Prostate gland (tissue), 2 donors: Measurements from ENCODE around the gene KIAA0825. TPM values are rescaled to one million over a fixed set of nuclear protein-coding genes. Genes with fewer than 3 reads are reported as not detected.

ENCODE experiments used
- DNase-seq: peaks from one replicate; pipeline ENCODE4 v3.0.0-alpha.2; 2019; ENCODE audit warnings: low spot score
- H3K27ac ChIP-seq, 2 donors: fragments of 200-600 bp; sonication (generic); 2 replicates each; pipeline ENCODE4 v1.5.1; 2017 to 2019
- H3K27me3 ChIP-seq: fragments of 200-600 bp; sonication (generic); replicated peaks from 2 replicates; pipeline ENCODE4 v1.5.1; 2019; ENCODE audit not compliant: insufficient read depth
- H3K36me3 ChIP-seq, 2 donors: fragments of 200-600 bp; sonication (generic); 1 replicate in 1 of 2; 2 replicates in 1 of 2; pipeline versions ENCODE4 v1.5.1 to v1.8.1; 2017 to 2019
- H3K4me1 ChIP-seq: fragments of 200-600 bp; sonication (generic); replicated peaks from 2 replicates; pipeline ENCODE4 v1.5.1; 2019
- H3K4me3 ChIP-seq, 2 donors: fragments of 200-600 bp; sonication (generic); 2 replicates each; pipeline ENCODE4 v1.5.1; 2017 to 2019
- H3K9me3 ChIP-seq: fragments of 200-600 bp; sonication (generic); 2 replicates; pipeline ENCODE4 v1.5.1; 2017
- POLR2A ChIP-seq: fragments of 450-650 bp; IDR thresholded peaks from one replicate; pipeline ENCODE4 v1.6.1; 2016; ENCODE audit warnings: antibody characterized with exemption, mild to moderate bottlenecking
- POLR2AphosphoS5 ChIP-seq: sonication (generic); formaldehyde crosslinking; IDR thresholded peaks from one replicate; pipeline ENCODE4 v1.6.1; 2017; ENCODE audit warnings: antibody characterized with exemption
- WGBS: methylation state at CpG from one replicate; pipeline ENCODE4 v1.1.5; 2018; 5-methylcytosine and 5-hydroxymethylcytosine counted together
- intact Hi-C: fragments of 100-400 bp; cut with DNase I; formaldehyde crosslinking; loops from one replicate; pipeline ENCODE4 v1.14.2; 2022
- total RNA-seq, 2 donors: library from RNA; depleted of rRNA; stranded (reverse); fragments of >200 nt; gene quantifications; one replicate each; pipeline ENCODE4 v1.1.0, GENCODE V29; 2016
- TF ChIP-seq, protein P1 (sequence below), 4 experiments: fragments of 200-600 bp in 2 of 4; fragments of 450-650 bp in 2 of 4; sonication (generic) in 2 of 4; IDR thresholded peaks; 1 replicate in 3 of 4; 2 replicates in 1 of 4; pipeline ENCODE4 v1.5.1; 2016 to 2019; ENCODE audit warnings: antibody characterized with exemption in 4 of 4, mild to moderate bottlenecking in 2 of 4, moderate library complexity in 2 of 4

Gene KIAA0825
- total RNA-seq, 2 donors from 2014 or later, result 3.9 to 4.1 TPM

DNA sequence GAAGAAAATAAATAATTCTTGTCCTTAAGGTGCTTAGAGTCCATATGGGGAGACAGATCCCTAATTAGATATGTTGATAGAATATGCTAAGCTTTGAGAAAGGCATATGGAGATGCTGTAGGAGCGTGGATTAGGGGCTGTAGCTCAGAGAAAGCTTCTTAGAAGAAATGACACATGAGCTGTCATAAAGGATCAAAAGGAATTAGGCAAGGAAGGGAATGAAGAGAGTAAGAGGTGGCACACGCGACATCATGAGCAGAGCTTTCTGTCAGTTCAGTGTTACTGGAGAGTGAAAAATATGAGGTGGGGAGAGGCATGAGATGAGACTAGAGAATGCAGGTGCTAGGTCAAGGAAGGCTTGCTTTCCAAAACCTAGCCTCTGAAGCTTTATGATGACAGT lies 118.6 kb downstream of the KIAA0825 start:
- Histone ChIP-seq H3K9me3 (no peaks in the 10 kb centered on the region), H3K36me3 (no peaks in the 10 kb centered on the region), H3K27ac (no peak overlapping the region), H3K4me3 (no peak overlapping the region), H3K4me1 (no peaks in the 10 kb centered on the region), H3K27me3 (no peaks in the 10 kb centered on the region)
- DNase-seq, result no peak
- 97% methylated on average over 3 of the region's 3 CpGs for WGBS
- intact Hi-C loops, result no loop called here
- TF ChIP-seq, protein P1, sequence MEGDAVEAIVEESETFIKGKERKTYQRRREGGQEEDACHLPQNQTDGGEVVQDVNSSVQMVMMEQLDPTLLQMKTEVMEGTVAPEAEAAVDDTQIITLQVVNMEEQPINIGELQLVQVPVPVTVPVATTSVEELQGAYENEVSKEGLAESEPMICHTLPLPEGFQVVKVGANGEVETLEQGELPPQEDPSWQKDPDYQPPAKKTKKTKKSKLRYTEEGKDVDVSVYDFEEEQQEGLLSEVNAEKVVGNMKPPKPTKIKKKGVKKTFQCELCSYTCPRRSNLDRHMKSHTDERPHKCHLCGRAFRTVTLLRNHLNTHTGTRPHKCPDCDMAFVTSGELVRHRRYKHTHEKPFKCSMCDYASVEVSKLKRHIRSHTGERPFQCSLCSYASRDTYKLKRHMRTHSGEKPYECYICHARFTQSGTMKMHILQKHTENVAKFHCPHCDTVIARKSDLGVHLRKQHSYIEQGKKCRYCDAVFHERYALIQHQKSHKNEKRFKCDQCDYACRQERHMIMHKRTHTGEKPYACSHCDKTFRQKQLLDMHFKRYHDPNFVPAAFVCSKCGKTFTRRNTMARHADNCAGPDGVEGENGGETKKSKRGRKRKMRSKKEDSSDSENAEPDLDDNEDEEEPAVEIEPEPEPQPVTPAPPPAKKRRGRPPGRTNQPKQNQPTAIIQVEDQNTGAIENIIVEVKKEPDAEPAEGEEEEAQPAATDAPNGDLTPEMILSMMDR (IDR thresholded peaks at IDR 0.05), result no peak
- TF ChIP-seq POLR2A (no peak), POLR2AphosphoS5 (no peak)

DNA sequence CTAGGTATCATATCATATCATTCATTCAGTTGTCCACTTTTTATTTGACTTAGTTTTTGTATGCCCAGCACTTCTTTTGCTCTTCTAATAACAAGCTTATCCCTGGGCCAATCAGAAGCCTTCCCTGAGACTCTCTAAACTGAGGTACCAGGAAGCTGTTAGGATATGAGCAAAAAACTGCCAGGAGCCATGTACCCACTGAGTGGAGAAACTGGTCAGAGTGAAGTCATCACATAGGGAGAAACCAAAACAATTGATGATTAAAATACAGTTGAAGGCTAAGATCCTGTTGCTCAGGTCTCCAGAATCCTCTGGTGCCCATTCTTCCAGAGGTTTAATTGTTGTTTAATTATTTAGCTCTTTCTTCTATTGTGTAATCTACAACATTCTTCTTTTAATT lies 120.2 kb downstream of the KIAA0825 start:
- H3K4me3 ChIP-seq, result no peak overlapping the region
- DNase-seq, result no peak
- no peaks in the 10 kb centered on the region for H3K9me3 ChIP-seq
- H3K27ac ChIP-seq, result no peak overlapping the region
- H3K4me1 ChIP-seq, result no peaks in the 10 kb centered on the region
- TF ChIP-seq POLR2AphosphoS5 (no peak), POLR2A (no peak)
- TF ChIP-seq, protein P1 (IDR thresholded peaks at IDR 0.05), result no peak
- intact Hi-C loops, result no loop called here
- H3K36me3 ChIP-seq, result no peaks in the 10 kb centered on the region
- no peaks in the 10 kb centered on the region for H3K27me3 ChIP-seq

DNA sequence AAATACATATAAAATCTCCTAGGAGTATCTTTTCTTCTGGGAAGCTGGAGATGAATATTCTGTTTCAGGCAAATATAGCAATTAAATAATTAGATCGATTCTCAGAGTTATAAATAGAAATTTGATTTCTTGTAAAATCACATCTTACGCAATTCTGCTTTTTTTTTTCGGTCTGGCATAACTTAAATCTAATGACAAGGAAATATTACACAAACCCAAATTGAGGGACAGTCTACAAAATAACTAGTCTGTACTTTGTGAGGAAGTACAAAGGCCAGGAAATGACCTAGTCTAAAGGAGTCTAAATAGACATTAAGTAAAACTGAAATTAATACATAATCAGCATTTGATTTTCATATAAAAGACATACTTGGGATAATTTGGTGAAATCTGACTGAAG lies 133.3 kb downstream of the KIAA0825 start:
- Histone ChIP-seq H3K4me1 (no peaks in the 10 kb centered on the region), H3K4me3 (no peak overlapping the region), H3K36me3 (no peaks in the 10 kb centered on the region), H3K27me3 (no peaks in the 10 kb centered on the region), H3K27ac (no peak overlapping the region), H3K9me3 (no peaks in the 10 kb centered on the region)
- WGBS, result 87% methylated on average over 3 of the region's 3 CpGs
- intact Hi-C loops, result no loop called here
- no peak for DNase-seq
- TF ChIP-seq POLR2AphosphoS5 (no peak), POLR2A (no peak)
- TF ChIP-seq, protein P1 (IDR thresholded peaks at IDR 0.05), result no peak

DNA sequence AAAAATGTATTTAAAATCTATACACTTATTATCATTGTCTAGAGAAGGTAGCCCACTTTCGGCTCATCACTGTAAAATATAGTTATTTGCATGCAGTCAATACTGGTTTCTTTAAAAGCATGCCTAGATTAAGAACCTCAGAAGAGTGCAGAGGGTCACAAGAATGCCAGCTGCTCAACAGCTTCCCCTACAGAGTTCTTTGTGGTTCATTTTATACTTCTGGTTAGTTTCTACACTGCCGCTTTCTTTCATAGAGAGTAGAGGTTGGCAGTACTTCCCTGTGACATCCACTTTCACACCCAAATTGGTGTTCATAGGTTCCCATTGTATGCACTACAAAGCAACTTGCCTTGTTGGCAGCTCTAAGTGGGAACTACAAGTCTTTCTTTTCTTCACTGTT lies 137.3 kb downstream of the KIAA0825 start:
- Histone ChIP-seq H3K27me3 (no peaks in the 10 kb centered on the region), H3K36me3 (no peaks in the 10 kb centered on the region), H3K4me3 (no peak overlapping the region), H3K27ac (no peak overlapping the region), H3K9me3 (no peaks in the 10 kb centered on the region), H3K4me1 (no peaks in the 10 kb centered on the region)
- TF ChIP-seq POLR2AphosphoS5, result no peak
- TF ChIP-seq, protein P1 (IDR thresholded peaks at IDR 0.05), result no peak
- no peak for TF ChIP-seq POLR2A
- DNase-seq, result no peak
- intact Hi-C loops, result no loop called here
- 92% methylated on average over 2 of the region's 2 CpGs for WGBS

DNA sequence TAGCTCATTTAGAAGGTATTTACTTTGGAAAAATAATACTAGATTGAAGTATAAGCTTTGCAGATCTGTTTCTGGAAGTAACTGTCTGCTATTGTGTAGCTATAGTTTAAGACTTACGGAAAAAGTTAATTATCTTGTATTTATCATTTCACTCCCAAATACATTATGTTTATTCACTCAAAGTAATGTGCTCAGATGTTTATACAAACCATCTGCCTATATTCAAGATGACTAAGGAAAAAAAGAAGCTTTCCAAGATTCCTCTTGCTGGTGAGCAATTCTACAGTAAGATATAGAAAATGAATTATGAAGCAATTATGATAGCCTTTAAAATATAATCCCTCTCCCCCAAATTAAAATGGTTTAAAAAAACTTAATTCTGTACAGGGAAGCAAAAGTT lies 137.9 kb downstream of the KIAA0825 start:
- DNase-seq, result no peak
- H3K9me3 ChIP-seq, result no peaks in the 10 kb centered on the region
- no peaks in the 10 kb centered on the region for H3K27me3 ChIP-seq
- no peak for TF ChIP-seq POLR2AphosphoS5
- TF ChIP-seq, protein P1 (IDR thresholded peaks at IDR 0.05), result no peak
- TF ChIP-seq POLR2A, result no peak
- H3K27ac ChIP-seq, result no peak overlapping the region
- H3K4me3 ChIP-seq, result no peak overlapping the region
- H3K4me1 ChIP-seq, result no peaks in the 10 kb centered on the region
- intact Hi-C loops, result no loop called here
- 89% methylated on average over 1 of the region's 1 CpG for WGBS
- no peaks in the 10 kb centered on the region for H3K36me3 ChIP-seq
